Parathyroid adenoma (tissue), 2 donors: ENCODE measurements around the gene DIP2C.

Experiments
- H2AFZ ChIP-seq: fragments of 300-600 bp; sonication (generic); one replicate; pipeline ENCODE4 v1.7.0; 2017; ENCODE audit warnings: antibody characterized with exemption, mild to moderate bottlenecking
- H3K27ac ChIP-seq: fragments of 300-600 bp; sonication (generic); one replicate; pipeline ENCODE4 v1.7.0; 2017
- H3K27me3 ChIP-seq: fragments of 300-600 bp; sonication (generic); one replicate; pipeline ENCODE4 v1.7.0; 2017; ENCODE audit warnings: low read length; ENCODE audit not compliant: control insufficient read depth, insufficient read depth
- H3K36me3 ChIP-seq: fragments of 300-600 bp; sonication (generic); one replicate; pipeline ENCODE4 v1.7.0; 2017; ENCODE audit warnings: low read length; ENCODE audit not compliant: control insufficient read depth, insufficient read depth
- H3K4me1 ChIP-seq: fragments of 300-600 bp; sonication (generic); one replicate; pipeline ENCODE4 v1.7.0; 2017; ENCODE audit warnings: control low read depth
- H3K4me2 ChIP-seq: fragments of 300-600 bp; sonication (generic); one replicate; pipeline ENCODE4 v1.7.0; 2017; ENCODE audit warnings: low read length
- H3K4me3 ChIP-seq: fragments of 300-600 bp; sonication (generic); one replicate; pipeline ENCODE4 v1.7.0; 2017; ENCODE audit warnings: low read depth, low read length
- H3K79me2 ChIP-seq: fragments of 300-600 bp; sonication (generic); one replicate; pipeline ENCODE4 v1.7.0; 2017; ENCODE audit warnings: control low read depth
- H3K9ac ChIP-seq: fragments of 300-600 bp; sonication (generic); one replicate; pipeline ENCODE4 v1.7.0; 2017; ENCODE audit warnings: mild to moderate bottlenecking
- H3K9me3 ChIP-seq: fragments of 300-600 bp; sonication (generic); one replicate; pipeline ENCODE4 v1.7.0; 2017; ENCODE audit warnings: low read length; ENCODE audit not compliant: control insufficient read depth
- CTCF ChIP-seq: fragments of 300-600 bp; sonication (generic); IDR thresholded peaks from one replicate; pipeline ENCODE4 v1.7.0; 2017; ENCODE audit warnings: antibody characterized with exemption, mild to moderate bottlenecking
- donor health status: primary hyperparathyroidism.

DIP2C gene

DNA sequence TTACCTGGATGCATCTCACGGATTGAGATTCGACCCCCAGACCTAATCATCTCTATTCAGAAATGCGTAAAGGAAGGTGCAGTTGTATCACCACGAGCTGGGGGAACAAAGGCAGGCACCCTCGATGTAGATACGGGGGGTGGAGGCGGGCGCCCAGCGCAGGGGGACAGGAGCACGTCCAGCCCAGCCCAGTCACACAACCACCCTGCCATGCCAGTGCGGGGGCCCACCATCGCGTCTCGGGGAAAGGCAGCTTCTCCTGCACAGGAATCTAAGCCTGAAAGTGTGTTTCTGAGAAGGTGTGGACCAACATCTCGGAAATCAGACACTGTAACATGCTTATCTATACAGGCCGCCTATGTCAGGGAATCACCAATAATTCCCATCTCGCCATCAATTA, 131.1 kb downstream of the DIP2C start:
- H3K79me2 ChIP-seq: peaks cover 48% of the 10 kb centered on the region
- no peaks in the 10 kb centered on the region for H3K27me3 ChIP-seq
- no peak overlapping the region for H3K9ac ChIP-seq
- no peaks in the 10 kb centered on the region for H3K9me3 ChIP-seq
- H2AFZ ChIP-seq: no peak overlapping the region
- peaks cover 7% of the 10 kb centered on the region for H3K4me1 ChIP-seq
- no peak overlapping the region for H3K4me2 ChIP-seq
- no peak overlapping the region for H3K27ac ChIP-seq
- no peaks in the 10 kb centered on the region for H3K36me3 ChIP-seq
- no peak overlapping the region for H3K4me3 ChIP-seq
- no peak for TF ChIP-seq CTCF

DNA sequence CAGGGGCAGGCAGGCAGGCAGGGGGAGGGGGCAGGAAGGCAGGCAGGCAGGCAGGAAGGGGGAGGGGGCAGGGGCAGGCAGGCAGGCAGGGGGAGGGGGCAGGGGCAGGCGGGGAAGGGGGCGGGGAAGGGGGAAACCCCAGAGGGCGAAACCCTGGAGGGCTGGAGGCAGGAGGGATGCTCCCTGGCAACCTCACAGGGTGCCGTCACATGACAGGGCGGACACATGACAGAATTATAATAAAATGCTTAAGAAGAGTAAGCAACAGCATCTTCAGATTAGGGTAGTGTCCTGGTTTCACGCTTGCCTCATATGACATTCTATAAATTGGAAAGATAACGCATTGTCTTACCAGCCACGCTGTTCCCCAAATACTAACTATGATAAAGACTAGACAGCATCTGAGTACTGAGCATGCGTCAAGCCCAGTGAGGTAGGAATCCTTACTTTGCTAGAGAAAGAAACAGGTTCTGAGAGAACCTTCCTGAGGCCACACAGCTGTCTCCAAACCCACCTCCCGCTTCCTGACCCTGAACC, 131.6 kb downstream of the DIP2C start:
- H2AFZ ChIP-seq: no peak overlapping the region
- H3K27ac ChIP-seq: no peak overlapping the region
- H3K9me3 ChIP-seq: no peaks in the 10 kb centered on the region
- H3K27me3 ChIP-seq: no peaks in the 10 kb centered on the region
- H3K79me2 ChIP-seq: peaks cover 46% of the 10 kb centered on the region
- no peak for TF ChIP-seq CTCF
- no peaks in the 10 kb centered on the region for H3K36me3 ChIP-seq
- H3K4me1 ChIP-seq: peaks cover 7% of the 10 kb centered on the region
- no peak overlapping the region for H3K9ac ChIP-seq
- H3K4me2 ChIP-seq: no peak overlapping the region
- no peak overlapping the region for H3K4me3 ChIP-seq

- H3K27ac ChIP-seq: no peak overlapping the region
- no peak overlapping the region for H3K4me3 ChIP-seq
- no peak for TF ChIP-seq CTCF
- no peaks in the 10 kb centered on the region for H3K27me3 ChIP-seq
- H2AFZ ChIP-seq: no peak overlapping the region
- H3K4me2 ChIP-seq: no peak overlapping the region
- no peak overlapping the region for H3K9ac ChIP-seq
- H3K79me2 ChIP-seq: peaks cover 46% of the 10 kb centered on the region
- H3K36me3 ChIP-seq: no peaks in the 10 kb centered on the region
- no peaks in the 10 kb centered on the region for H3K9me3 ChIP-seq
- H3K4me1 ChIP-seq: peaks cover 7% of the 10 kb centered on the region
Observed at GRCh38 chr10:556971-557637, 132.4 kb downstream of the DIP2C start.

- H3K4me3 ChIP-seq: no peak overlapping the region
- no peak overlapping the region for H3K9ac ChIP-seq
- H3K36me3 ChIP-seq: no peaks in the 10 kb centered on the region
- H3K27ac ChIP-seq: no peak overlapping the region
- H3K27me3 ChIP-seq: no peaks in the 10 kb centered on the region
- no peak for TF ChIP-seq CTCF
- no peaks in the 10 kb centered on the region for H3K9me3 ChIP-seq
- H2AFZ ChIP-seq: no peak overlapping the region
- H3K4me2 ChIP-seq: no peak overlapping the region
- H3K4me1 ChIP-seq: peaks cover under 1% of the 10 kb centered on the region
- peaks cover 46% of the 10 kb centered on the region for H3K79me2 ChIP-seq
Observed at GRCh38 chr10:555682-556350, 133.7 kb downstream of the DIP2C start.
